MM.1S (cell line): Measurements from ENCODE around the gene PDZD8.

Source experiments
- DNase-seq: peaks from one replicate; pipeline ENCODE4 v3.0.0-alpha.2; 2015
- H2AFZ ChIP-seq: fragments of 300-600 bp; sonication (generic); 2 replicates; pipeline ENCODE4 v1.6.0; 2016; ENCODE audit warnings: antibody characterized with exemption, low read length
- H3F3A ChIP-seq: fragments of 300-600 bp; sonication (generic); 2 replicates; pipeline ENCODE4 v1.6.1; 2016; ENCODE audit warnings: mild to moderate bottlenecking, antibody characterized with exemption, low read length, moderate library complexity, mixed read lengths; ENCODE audit not compliant: insufficient read depth
- H3K27ac ChIP-seq: fragments of 300-600 bp; sonication (generic); 2 replicates; pipeline ENCODE4 v1.5.1; 2016; ENCODE audit warnings: mild to moderate bottlenecking, low read length
- H3K27me3 ChIP-seq: fragments of 300-600 bp; sonication (generic); replicated peaks from 2 replicates; pipeline ENCODE4 v1.6.0; 2016; ENCODE audit warnings: low read length; ENCODE audit not compliant: insufficient read depth
- H3K36me3 ChIP-seq: fragments of 300-600 bp; sonication (generic); replicated peaks from 2 replicates; pipeline ENCODE4 v1.6.1; 2016; ENCODE audit warnings: mild to moderate bottlenecking, low read length, mixed read lengths; ENCODE audit not compliant: insufficient read depth
- H3K4me1 ChIP-seq: fragments of 300-600 bp; sonication (generic); 2 replicates; pipeline ENCODE4 v1.6.1; 2016; ENCODE audit warnings: low read length, mixed read lengths
- H3K4me2 ChIP-seq: fragments of 300-600 bp; sonication (generic); 2 replicates; pipeline ENCODE4 v1.6.0; 2016; ENCODE audit warnings: low read depth, low read length
- H3K4me3 ChIP-seq: fragments of 300-600 bp; sonication (generic); 2 replicates; pipeline ENCODE4 v1.5.1; 2016; ENCODE audit warnings: low read length, mixed read lengths
- H3K79me2 ChIP-seq: fragments of 300-600 bp; sonication (generic); 2 replicates; pipeline ENCODE4 v1.6.1; 2016; ENCODE audit warnings: mixed run types, low read length, mixed read lengths
- H3K9ac ChIP-seq: fragments of 300-600 bp; sonication (generic); 2 replicates; pipeline ENCODE4 v1.6.1; 2016; ENCODE audit warnings: low read length, mixed read lengths
- H3K9me2 ChIP-seq: fragments of 300-600 bp; sonication (generic); replicated peaks from 2 replicates; pipeline ENCODE4 v1.6.1; 2016; ENCODE audit warnings: mild to moderate bottlenecking, low read length, mixed read lengths; ENCODE audit not compliant: insufficient read depth
- H3K9me3 ChIP-seq: fragments of 300-600 bp; sonication (generic); replicated peaks from 2 replicates; pipeline ENCODE4 v1.6.1; 2016; ENCODE audit warnings: mild to moderate bottlenecking, low read length, mixed read lengths; ENCODE audit not compliant: insufficient read depth
- H4K20me1 ChIP-seq: fragments of 300-600 bp; sonication (generic); 2 replicates; pipeline ENCODE4 v1.6.1; 2016; ENCODE audit warnings: mild to moderate bottlenecking, low read length, moderate library complexity, mixed read lengths; ENCODE audit not compliant: insufficient read depth
- EZH2 ChIP-seq: fragments of 300-600 bp; sonication (generic); optimal IDR thresholded peaks from 2 replicates; pipeline ENCODE3; 2017; ENCODE audit warnings: low read depth, mild to moderate bottlenecking, antibody characterized with exemption, low read length, mixed read lengths
- EZH2phosphoT487 ChIP-seq: fragments of 300-600 bp; sonication (generic); IDR thresholded peaks from 2 replicates; pipeline ENCODE4 v1.6.1; 2018; ENCODE audit warnings: antibody characterized with exemption, low read length
- TF ChIP-seq, protein P1 (sequence below): fragments of 300-600 bp; sonication (generic); IDR thresholded peaks from 2 replicates; pipeline ENCODE4 v1.5.1; 2016; ENCODE audit warnings: antibody characterized with exemption, low read length, mixed read lengths

Gene PDZD8, protein sequence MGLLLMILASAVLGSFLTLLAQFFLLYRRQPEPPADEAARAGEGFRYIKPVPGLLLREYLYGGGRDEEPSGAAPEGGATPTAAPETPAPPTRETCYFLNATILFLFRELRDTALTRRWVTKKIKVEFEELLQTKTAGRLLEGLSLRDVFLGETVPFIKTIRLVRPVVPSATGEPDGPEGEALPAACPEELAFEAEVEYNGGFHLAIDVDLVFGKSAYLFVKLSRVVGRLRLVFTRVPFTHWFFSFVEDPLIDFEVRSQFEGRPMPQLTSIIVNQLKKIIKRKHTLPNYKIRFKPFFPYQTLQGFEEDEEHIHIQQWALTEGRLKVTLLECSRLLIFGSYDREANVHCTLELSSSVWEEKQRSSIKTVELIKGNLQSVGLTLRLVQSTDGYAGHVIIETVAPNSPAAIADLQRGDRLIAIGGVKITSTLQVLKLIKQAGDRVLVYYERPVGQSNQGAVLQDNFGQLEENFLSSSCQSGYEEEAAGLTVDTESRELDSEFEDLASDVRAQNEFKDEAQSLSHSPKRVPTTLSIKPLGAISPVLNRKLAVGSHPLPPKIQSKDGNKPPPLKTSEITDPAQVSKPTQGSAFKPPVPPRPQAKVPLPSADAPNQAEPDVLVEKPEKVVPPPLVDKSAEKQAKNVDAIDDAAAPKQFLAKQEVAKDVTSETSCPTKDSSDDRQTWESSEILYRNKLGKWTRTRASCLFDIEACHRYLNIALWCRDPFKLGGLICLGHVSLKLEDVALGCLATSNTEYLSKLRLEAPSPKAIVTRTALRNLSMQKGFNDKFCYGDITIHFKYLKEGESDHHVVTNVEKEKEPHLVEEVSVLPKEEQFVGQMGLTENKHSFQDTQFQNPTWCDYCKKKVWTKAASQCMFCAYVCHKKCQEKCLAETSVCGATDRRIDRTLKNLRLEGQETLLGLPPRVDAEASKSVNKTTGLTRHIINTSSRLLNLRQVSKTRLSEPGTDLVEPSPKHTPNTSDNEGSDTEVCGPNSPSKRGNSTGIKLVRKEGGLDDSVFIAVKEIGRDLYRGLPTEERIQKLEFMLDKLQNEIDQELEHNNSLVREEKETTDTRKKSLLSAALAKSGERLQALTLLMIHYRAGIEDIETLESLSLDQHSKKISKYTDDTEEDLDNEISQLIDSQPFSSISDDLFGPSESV

DNA sequence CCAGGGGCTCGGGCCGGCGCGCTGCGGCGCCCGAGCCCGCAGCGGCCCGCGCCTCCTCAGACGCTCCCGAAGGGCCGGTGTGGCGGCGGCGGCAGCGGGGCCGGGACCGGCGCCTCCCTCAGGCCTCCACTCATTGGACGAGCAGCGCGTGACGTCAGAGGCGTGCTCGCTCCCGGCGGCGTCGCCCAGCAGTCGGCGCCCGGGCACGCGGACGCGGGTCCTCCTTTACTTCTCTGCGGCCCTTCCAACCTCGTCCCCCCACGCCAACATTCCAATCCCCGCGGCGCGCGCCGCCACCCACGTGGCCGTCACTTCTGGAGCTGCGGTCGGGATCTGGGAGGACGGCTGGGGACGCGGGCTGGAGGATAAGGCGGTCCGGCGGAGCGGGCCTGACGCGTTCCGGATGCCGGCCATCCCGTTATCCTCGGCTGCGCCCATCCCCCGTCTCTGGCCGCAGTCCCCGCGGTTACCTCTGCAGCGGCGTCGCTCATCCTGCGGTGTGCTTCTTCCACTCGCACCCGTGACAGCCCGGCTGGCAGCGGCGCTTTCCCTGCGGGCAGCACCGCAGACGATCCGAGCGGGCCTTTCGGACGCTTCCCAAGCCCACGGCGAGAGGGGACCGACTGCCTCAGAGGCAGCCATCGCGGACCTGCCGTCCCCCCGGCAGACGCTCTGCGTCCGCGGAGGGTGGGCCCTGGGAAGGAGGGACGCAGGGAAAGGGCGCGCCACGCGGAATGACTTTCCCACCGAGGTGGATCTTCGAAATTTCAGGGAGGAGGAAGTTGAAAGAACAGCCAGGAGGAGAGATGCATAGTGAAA lies at the start of gene PDZD8:
Gene PDZD8, minus strand, starts transcription at position 81 of the 819 bp plus-strand sequence. CDS start 213 bp downstream, outside the sequence.
- no peaks in the 10 kb centered on the region for H3K9me3 ChIP-seq
- no peaks in the 10 kb centered on the region; the same call in 1 of the 2 replicates for H4K20me1 ChIP-seq
- H3K4me2 ChIP-seq = peak within 1 kb of the TSS; percentile 98
- no peaks in the 10 kb centered on the region for H3K9me2 ChIP-seq
- H3K79me2 ChIP-seq = peaks cover 44% of the 10 kb centered on the region
- H2AFZ ChIP-seq = peak within 1 kb of the TSS; percentile 98
- no peaks in the 10 kb centered on the region for H3K36me3 ChIP-seq
- peak; percentile 91 for DNase-seq
- peak within 1 kb of the TSS; percentile 99 for H3K4me3 ChIP-seq
- H3K9ac ChIP-seq = peak within 1 kb of the TSS; percentile 77
- peak within 1 kb of the TSS; percentile 43; the same call in 1 of the 2 replicates for H3K27ac ChIP-seq
- no peaks in the 10 kb centered on the region for H3K27me3 ChIP-seq
- TF ChIP-seq EZH2 = no peak
- no peak for TF ChIP-seq EZH2phosphoT487
- TF ChIP-seq, protein P1, sequence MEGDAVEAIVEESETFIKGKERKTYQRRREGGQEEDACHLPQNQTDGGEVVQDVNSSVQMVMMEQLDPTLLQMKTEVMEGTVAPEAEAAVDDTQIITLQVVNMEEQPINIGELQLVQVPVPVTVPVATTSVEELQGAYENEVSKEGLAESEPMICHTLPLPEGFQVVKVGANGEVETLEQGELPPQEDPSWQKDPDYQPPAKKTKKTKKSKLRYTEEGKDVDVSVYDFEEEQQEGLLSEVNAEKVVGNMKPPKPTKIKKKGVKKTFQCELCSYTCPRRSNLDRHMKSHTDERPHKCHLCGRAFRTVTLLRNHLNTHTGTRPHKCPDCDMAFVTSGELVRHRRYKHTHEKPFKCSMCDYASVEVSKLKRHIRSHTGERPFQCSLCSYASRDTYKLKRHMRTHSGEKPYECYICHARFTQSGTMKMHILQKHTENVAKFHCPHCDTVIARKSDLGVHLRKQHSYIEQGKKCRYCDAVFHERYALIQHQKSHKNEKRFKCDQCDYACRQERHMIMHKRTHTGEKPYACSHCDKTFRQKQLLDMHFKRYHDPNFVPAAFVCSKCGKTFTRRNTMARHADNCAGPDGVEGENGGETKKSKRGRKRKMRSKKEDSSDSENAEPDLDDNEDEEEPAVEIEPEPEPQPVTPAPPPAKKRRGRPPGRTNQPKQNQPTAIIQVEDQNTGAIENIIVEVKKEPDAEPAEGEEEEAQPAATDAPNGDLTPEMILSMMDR = no peak
- no peaks in the 10 kb centered on the region for H3F3A ChIP-seq
- H3K4me1 ChIP-seq = 0 out of 2 replicates have a peak, but pooled peaks cover 4% of the 10 kb centered on the region

DNA sequence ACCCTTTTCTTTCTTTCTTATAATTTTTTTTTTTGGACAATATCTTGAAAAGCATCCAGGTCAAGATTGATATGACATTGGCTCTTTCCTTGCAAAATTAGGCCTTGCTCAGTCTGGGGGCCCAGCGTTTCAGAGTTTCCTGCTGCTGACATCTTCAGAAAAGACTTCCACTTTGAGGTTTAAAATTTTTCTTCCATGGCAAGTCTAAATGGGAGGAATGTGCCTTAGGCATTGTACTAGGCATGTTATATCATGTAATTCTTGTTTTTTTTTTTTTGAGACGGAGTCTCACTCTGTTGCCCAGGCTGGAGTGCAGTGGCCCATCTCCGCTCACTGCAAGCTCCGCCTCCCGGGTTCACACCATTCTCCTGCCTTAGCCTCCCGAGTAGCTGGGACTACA lies 48.9 kb upstream of the PDZD8 start:
- Histone ChIP-seq H3K4me1 (no peaks in the 10 kb centered on the region), H2AFZ (no peak overlapping the region), H4K20me1 (no peaks in the 10 kb centered on the region), H3K4me3 (no peak overlapping the region), H3K9me3 (no peaks in the 10 kb centered on the region), H3K9ac (no peak overlapping the region), H3K9me2 (no peaks in the 10 kb centered on the region), H3K27me3 (no peaks in the 10 kb centered on the region), H3K4me2 (no peak overlapping the region), H3K27ac (no peak overlapping the region), H3K36me3 (no peaks in the 10 kb centered on the region), H3K79me2 (no peaks in the 10 kb centered on the region), H3F3A (no peaks in the 10 kb centered on the region)
- no peak for DNase-seq
- TF ChIP-seq EZH2 (no peak), EZH2phosphoT487 (no peak)
- TF ChIP-seq, protein P1 = no peak

DNA sequence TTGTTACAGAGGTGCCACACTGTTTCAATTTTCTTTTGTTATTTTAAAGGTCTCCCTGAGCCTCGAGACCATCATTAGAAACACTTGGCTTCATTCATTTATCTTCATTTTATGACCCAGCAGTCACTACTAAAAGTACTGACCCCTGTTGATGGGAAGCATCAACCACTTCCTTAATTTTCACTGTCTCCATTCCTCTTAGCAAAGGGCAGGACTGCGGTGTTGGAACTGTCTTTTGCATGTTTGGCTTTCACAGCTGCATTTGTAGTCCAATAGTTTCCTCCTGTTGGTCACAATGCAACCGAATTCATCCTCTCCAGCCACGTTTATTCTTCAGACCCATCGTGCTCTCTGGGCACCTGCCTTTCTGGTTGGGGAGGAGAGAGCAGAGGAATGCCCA lies 46.7 kb upstream of the PDZD8 start:
- Histone ChIP-seq H3K4me3 (no peak overlapping the region), H3K27me3 (no peaks in the 10 kb centered on the region), H3K36me3 (no peaks in the 10 kb centered on the region), H3K4me2 (no peak overlapping the region), H3K79me2 (no peaks in the 10 kb centered on the region), H3K27ac (no peak overlapping the region), H4K20me1 (no peaks in the 10 kb centered on the region), H3K9me2 (no peaks in the 10 kb centered on the region), H3F3A (no peaks in the 10 kb centered on the region), H3K9me3 (no peaks in the 10 kb centered on the region), H3K9ac (no peak overlapping the region), H3K4me1 (no peaks in the 10 kb centered on the region), H2AFZ (no peak overlapping the region)
- no peak for TF ChIP-seq EZH2phosphoT487
- TF ChIP-seq, protein P1 = no peak
- no peak for TF ChIP-seq EZH2
- no peak for DNase-seq
